Measurements from ENCODE around the gene GPC3.
"Not testable (repeated sequence)": the region's sequence is repeated elsewhere in the genome, so short reads cannot be mapped to it uniquely, and the experiment has no call there.

The GPC3 gene

GRCh38 chrX:133646719-133647116 is 338.7 kb downstream of the GPC3 start:
- no peak for DNase-seq (ENCODE audit: low spot score)

DNA sequence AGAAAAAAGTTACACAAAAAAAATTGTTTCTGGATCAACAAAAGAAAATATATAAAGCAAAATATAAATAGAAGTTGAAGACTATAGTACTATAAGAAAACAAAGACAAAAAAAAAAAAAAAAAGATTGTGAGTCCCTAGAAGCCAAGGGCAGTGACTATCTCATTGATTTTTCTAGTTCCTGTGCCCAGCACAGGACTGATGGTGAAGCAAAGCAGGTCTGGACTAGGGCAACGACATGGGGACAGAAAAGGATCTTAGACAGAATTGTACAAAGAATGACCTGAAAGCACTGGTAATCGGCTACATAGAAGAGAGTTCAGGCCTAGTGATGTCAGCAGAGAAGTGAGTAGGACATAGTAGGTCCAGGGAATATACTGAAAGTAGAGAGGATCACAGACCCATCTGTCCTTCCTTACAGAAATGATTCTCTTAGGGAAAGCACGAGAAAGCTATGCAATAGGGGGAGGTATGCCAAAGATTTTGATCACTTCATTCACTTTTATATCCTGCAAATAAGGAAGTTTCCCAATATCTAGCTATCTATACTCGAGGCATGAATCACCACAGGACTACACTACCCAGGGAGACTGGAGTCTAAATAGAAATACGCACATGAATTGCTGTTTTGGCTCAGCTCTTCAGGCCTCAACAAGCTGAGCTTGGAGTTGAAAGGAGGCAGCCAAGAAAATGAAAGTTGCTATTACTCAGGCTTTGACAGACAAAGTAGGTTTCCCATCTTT is 339.2 kb downstream of the GPC3 start:
- DNase-seq (ENCODE audit: low spot score): no peak

DNA sequence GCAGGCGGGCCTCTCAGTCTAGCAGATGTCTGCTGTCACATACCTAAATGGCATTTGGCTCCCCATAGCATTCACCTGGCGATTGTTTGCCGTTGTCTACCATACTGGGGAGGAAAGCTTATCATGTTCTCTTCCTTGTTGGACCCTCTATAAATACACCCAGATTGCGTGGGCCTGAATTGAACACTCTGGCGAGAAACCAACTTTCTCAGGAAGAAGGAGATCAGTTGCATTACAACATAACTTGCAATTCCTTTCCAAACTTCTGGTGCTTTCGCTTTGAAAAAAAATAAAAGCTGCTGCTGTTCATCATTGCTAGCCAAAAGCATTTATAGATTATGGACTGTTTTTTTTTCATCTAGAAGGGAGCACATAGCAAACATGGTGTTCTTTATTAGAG is 340.1 kb downstream of the GPC3 start:
- no peak for DNase-seq (ENCODE audit: low spot score)

DNA sequence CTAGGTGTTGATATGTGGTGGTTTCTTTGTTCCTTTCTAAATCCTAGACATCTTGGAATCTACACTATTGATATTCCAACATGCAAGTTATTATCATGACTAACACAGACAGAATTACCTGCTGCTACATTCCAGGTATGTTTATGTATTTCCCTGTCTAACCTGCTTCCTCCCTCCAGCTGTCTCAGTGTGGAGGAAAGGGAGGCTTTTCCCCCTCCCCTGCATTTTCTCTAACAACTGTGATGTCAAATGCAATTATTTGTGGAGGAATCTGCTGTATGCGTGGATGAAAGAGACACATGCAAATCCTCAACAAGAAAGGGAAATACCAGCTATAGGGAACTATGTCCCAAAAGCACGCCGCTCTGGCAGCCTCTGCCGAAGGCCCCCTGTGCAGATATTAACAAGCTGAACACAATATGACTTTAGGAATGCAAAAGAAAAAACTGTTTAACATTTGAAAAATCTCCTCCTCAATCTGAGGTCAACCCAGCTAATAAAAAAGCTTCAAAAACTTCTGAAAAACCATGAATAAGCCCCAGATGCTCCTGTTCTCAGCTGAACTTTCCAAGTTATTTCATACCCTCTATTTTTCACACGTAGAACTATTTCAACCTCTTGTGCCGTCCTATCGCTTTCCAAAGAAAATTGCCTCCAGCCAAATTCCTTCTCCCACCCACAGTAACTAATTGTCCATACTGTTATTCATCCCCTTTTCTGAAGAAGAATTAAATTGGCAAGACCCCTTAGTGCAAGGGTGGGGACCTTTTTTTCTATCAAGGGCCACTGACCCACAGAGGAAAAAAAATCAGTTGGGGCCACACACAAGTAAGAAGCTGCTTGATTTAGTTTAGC is 345.0 kb downstream of the GPC3 start:
- no peak for DNase-seq (ENCODE audit: low spot score)

DNA sequence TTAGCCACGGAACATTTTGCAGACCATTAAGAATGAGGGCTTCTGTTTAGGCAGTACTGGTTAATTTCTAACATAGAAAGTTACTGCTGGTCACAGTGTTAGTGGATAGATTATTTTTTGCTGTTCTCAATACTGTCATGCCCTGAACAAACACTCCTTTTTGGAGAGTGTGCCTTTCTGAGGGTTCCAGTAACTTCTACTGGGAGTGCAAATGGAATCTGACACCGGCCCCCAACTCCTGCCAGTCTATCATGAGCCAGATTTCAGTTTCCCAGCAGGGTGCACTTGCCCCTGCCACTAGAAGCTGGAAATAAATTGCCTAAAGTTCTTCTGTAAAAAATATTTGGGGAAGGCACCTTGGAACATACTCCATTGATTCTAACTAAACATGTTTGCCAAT is 345.7 kb downstream of the GPC3 start:
- DNase-seq (ENCODE audit: low spot score): no peak

DNA sequence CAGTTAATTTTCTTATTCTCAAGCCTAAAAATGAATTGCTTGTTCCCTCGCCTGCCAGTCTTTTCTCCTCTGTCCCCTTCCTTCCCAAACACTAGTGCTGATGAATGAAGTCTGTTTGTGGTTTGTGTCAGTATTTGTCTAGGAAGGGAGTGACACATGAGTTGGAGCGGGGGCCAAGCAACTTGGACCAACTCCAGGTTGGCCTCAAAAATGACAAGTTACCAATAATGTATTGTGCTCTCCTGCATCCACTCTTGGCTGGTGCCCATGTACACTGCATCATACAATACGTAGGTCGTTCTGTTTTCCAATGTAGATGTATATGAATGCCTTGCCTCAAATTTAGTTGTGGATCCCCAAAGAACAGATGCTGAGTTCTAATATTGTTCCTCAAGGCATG is 347.1 kb downstream of the GPC3 start:
- DNase-seq (ENCODE audit: low spot score): no peak

DNA sequence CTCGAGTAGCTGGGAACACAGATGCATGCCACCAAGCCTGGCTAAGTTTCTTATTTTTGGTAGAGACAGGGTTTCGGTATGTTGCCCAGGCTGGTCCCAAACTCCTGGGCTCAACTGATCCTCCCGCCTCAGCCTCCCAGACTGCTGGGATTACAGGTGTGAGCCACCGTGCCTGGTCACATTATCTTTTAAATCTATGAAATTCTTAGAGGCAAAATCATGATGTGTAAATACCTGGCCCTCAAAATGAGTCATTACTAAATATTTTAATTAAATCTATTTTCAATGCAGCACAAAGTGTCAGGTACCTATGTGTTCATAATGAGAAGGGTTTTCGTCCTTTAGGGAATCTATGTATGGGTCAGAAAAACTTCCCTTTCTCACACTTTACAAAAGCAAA is 347.6 kb downstream of the GPC3 start:
- DNase-seq (ENCODE audit: low spot score): no peak

DNA sequence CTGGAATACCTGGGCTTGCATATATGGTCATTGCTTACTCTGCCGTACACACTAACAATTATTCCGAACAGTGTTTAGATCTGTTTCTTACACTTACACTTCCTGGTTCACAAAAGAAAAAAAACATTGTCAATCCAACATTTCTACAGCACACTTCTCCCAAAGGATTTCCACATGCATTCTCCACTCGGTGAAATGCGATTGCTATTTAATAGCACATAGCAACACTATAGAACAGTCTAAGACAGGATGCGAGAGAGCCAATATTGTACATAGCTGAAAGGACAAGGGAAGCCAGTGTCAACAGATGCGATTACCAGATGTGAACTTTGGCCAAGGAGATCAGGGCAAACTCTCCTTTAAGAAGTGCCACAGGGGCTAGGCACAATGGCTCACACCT is 349.4 kb downstream of the GPC3 start:
- DNase-seq (ENCODE audit: low spot score): no peak

GRCh38 chrX:133634416-133634815 is 351.0 kb downstream of the GPC3 start:
- no peak for DNase-seq (ENCODE audit: low spot score)

DNA sequence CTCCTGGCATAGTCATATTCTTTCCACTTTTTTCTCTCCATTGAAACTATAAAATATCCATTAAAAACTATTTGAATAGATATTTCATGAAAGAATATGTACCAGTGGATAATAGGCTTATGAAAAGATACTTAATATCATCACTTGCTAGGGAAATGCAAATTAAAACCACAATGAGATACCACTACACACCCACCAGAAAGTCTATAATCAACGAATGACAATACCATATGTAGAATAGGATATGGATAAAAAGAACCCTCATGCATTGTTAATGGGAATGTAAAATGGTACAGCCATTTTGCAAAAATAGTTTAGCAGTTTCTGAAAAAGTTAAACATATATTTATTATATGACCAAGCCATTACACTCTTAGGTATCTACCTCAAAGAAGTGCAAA is 351.4 kb downstream of the GPC3 start:
- no peak for DNase-seq (ENCODE audit: low spot score)

DNA sequence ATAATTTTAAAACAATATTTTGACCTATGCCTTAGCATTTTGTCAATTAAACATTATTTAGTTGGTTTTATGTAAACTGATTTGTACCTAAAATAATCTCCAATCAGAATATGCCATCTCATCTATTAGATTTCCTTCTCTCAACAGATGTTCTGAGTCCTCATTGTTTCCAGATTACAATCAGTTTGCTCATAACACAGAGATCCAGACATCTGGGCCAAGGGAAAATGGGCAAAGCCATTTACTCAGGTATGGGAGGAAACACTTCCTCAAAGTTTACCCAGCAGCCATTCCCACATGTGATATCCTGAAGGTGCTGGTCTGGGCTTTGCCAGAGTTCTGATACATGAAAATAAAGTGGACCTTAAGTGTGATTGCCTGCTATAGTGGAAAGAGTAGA is 352.2 kb downstream of the GPC3 start:
- no peak for DNase-seq (ENCODE audit: low spot score)

GRCh38 chrX:133630362-133630761 is 355.0 kb downstream of the GPC3 start:
- DNase-seq (ENCODE audit: low spot score): no peak

DNA sequence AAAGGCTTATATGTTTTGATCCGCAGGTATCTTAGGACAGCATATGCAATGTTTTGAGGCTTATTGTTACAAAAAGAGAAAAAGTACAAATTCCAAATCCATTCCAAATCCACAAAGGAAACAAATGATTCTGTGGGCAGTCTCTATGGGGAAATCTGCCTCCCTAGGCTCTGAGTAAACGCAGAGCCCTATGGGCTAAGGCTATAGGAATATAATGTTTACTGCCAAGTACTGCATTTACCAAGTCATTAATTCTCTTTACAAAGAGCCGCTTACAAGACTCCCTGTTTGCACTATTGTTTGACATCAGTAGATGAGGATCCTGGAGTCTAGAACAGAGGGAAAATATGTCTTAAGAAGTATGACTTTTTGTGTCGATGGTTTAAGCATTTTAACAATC is 357.7 kb downstream of the GPC3 start:
- no peak for DNase-seq (ENCODE audit: low spot score)

DNA sequence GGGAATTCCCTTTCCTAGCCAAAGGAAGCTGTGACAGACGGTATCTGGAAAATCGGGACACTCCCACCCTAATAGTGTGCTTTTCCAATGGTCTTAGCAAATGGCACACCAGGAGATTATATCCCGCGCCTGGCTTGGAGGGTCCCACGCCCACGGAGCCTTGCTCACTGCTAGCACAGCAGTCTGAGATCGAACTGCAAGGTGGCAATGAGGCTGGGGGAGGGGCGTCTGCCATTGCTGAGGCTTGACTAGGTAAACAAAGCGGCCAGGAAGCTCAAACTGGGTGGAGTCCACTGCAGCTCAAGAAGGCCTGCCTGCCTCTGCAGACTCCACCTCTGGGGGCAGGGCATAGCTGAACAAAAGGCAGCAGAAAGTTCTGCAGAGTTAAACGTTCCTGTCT is 364.0 kb downstream of the GPC3 start:
- not testable (repeated sequence) for DNase-seq (ENCODE audit: low spot score)

DNA sequence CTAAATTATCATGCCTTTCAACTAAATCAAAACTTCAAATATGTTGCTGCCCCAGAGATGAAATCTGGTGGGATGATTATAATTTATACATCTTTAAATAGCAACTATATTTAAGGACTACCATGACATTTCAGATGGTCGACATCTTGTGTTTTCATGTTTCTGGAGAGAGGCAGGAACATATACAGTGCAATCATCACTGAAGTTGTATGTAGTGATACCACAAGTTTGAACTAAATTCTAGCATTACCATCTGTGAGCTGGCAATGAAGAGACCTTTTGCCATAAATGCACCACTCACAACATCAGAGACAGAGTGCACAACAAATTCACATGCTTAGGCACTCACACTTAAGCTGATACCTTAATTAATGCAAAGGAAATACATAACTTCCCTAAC is 373.7 kb downstream of the GPC3 start:
- DNase-seq (ENCODE audit: low spot score): no peak

DNA sequence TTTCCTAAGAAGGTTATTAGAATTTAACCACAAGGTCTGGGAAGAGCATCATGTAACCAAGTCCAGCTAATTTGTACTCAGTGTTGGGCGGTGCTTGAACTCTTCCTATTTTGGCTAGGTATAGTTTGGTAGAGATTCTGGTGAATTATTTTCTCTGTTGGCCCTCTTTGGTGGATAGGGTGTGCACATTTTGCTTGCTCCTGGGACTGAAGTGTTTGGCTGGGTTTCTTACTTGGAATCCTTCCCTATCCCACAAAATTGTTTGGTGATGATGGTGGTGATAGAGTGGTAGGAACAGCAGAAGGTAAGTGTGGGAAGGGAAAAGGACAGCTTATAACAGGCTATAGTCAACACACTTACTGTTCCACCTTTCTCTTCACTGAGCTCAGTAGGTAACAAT is 375.3 kb downstream of the GPC3 start:
- no peak for DNase-seq (ENCODE audit: low spot score)

DNA sequence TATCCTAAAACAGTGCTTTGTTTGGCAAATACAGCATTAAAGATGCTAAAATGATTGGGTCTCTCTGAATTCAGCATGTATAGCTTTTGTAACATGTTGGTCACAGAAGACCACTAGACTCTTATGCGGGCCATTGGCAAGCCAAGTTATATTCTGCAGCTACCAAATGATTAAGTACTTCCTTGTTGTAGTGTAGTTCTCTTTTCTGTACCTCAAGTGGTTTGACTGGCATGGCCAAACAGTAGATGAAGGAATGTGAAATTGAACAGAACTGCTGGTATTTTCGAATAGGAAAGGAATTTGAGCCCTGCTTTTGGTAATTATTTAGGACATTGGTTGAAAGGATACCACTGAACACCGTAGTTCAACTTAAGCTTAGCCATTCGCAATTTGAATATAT is 376.2 kb downstream of the GPC3 start:
- no peak for DNase-seq (ENCODE audit: low spot score)

- no peak for DNase-seq (ENCODE audit: low spot score)
These were observed 377.0 kb downstream of the GPC3 start for GRCh38 chrX:133608406-133608805.

GRCh38 chrX:133607419-133608348 is 377.7 kb downstream of the GPC3 start:
- DNase-seq (ENCODE audit: low spot score): no peak

DNA sequence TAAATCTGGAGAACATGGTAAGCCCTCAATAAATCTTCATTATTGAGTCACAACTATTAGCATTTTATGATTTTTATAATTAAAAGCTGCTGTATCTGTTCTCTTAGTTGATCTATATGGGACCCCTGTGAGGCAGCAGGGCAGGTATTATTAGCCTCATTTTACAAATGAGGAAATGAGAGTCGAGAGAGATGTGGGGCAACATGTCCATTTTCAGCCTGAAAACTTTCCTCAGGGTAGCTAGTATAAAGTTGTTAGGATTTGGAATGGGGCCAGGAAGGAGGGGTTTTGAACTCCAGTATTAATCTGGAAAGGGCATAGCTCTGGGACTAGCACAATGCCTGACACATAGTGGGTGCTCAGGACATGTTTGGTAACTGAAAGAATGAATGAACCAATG is 378.4 kb downstream of the GPC3 start:
- DNase-seq (ENCODE audit: low spot score): no peak

- DNase-seq (ENCODE audit: low spot score): no peak
These were observed 380.6 kb downstream of the GPC3 start for GRCh38 chrX:133604801-133605200.

GRCh38 chrX:133602881-133603280 is 382.5 kb downstream of the GPC3 start:
- no peak for DNase-seq (ENCODE audit: low spot score)

DNA sequence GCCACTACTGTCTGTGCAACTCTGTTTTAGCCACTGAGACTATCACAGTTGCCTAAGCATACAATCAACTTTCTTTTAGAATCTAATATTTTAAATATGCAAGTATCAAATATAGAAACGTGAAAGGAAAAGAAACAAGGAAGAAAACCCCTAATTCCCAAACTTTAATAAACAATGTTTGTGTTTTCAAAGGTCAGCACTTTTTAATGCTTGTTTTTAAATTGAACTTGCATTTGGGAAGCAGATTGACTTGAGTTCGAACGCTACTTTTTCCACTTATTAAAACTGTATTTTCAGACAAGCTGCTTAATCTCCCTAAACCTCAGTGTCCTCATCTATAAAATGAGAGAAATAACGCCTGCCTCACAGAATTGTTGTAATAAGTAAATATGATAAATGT is 384.3 kb downstream of the GPC3 start:
- no peak for DNase-seq (ENCODE audit: low spot score)
